ENCODE measurements around the gene VWA7.
A peak's percentile ranks its signal among the peaks of the same experiment; 100 is the strongest.

VWA7 gene

DNA sequence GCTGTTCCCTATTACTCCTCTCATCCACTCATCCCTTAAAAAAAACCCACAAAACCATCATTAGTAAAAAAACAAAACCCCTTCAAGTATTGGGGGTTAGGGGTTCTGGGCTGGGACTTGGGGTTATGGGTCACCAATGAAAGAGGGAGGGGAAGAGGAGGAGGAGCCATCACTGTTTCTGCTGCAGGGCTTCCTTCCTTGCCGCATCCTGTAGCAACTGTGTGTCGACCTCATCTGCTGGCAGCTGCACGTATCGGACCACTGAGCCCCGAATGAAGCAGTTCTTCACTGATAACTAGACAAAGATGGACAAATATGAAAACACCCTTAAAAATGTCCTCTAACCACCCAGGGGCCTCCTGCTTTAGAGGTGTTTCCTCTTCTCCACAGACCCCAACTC lies 20.5 kb upstream of the VWA7 start:
- Histone ChIP-seq H3F3A (ENCODE audit: insufficient read depth, low read length) (0 out of 2 replicates have a peak, but pooled peaks cover 6% of the 10 kb centered on the region), H3K27ac (ENCODE audit: low read depth, low read length, poor library complexity, severe bottlenecking) (peak overlapping the region; percentile 70), H3K4me3 (ENCODE audit: low read depth, low read length, poor library complexity, severe bottlenecking) (no peak overlapping the region), H3K9me3 (ENCODE audit: low read length) (no peaks in the 10 kb centered on the region), H3K36me3 (ENCODE audit: insufficient read depth, low read length) (peaks cover 27% of the 10 kb centered on the region), H3K9ac (ENCODE audit: low read length) (no peak overlapping the region), H3K79me2 (ENCODE audit: insufficient read depth, low read length) (peaks cover 14% of the 10 kb centered on the region; the same call in 1 of the 2 replicates), H4K20me1 (ENCODE audit: insufficient read depth, low read length) (no peaks in the 10 kb centered on the region), H3K4me2 (ENCODE audit: low read length) (no peak overlapping the region), H3K4me1 (ENCODE audit: insufficient read depth, low read length, severe bottlenecking) (peaks cover 29% of the 10 kb centered on the region), H3K27me3 (ENCODE audit: insufficient read depth, low read length) (no peaks in the 10 kb centered on the region), H2AFZ (ENCODE audit: low read length) (no peak overlapping the region), H3K9me2 (ENCODE audit: low read depth, low read length) (no peaks in the 10 kb centered on the region)
- no peak for TF ChIP-seq EZH2 (IDR thresholded peaks at IDR 0.05; ENCODE audit: borderline replicate concordance, low read length)
- TF ChIP-seq, protein P1, sequence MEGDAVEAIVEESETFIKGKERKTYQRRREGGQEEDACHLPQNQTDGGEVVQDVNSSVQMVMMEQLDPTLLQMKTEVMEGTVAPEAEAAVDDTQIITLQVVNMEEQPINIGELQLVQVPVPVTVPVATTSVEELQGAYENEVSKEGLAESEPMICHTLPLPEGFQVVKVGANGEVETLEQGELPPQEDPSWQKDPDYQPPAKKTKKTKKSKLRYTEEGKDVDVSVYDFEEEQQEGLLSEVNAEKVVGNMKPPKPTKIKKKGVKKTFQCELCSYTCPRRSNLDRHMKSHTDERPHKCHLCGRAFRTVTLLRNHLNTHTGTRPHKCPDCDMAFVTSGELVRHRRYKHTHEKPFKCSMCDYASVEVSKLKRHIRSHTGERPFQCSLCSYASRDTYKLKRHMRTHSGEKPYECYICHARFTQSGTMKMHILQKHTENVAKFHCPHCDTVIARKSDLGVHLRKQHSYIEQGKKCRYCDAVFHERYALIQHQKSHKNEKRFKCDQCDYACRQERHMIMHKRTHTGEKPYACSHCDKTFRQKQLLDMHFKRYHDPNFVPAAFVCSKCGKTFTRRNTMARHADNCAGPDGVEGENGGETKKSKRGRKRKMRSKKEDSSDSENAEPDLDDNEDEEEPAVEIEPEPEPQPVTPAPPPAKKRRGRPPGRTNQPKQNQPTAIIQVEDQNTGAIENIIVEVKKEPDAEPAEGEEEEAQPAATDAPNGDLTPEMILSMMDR (IDR thresholded peaks at IDR 0.05; ENCODE audit: low read length), result no peak

DNA sequence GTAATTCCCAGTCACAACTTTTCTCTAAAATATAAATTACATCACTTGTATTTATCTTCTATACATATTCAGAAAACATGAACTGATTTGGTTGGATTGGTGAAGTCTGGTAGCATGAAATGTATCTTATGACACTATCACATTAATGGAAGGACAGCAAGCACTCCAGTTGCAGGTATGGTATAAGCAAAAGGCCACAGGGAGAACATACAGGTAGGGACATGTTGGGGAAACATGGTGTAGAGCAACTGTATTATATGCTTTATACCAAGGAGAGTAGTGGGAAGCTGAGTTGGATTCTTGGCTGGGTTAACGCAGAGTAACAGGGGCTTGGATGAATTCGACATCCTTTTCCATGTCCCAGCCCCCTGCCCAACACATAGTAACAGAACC lies 19.9 kb upstream of the VWA7 start:
- Histone ChIP-seq H3K9ac (ENCODE audit: low read length) (no peak overlapping the region), H3K79me2 (ENCODE audit: insufficient read depth, low read length) (peaks cover 14% of the 10 kb centered on the region; the same call in 1 of the 2 replicates), H3K4me1 (ENCODE audit: insufficient read depth, low read length, severe bottlenecking) (peaks cover 29% of the 10 kb centered on the region), H3K4me2 (ENCODE audit: low read length) (no peak overlapping the region), H3F3A (ENCODE audit: insufficient read depth, low read length) (0 out of 2 replicates have a peak, but pooled peaks cover 6% of the 10 kb centered on the region), H2AFZ (ENCODE audit: low read length) (no peak overlapping the region), H3K9me3 (ENCODE audit: low read length) (no peaks in the 10 kb centered on the region), H3K36me3 (ENCODE audit: insufficient read depth, low read length) (peaks cover 30% of the 10 kb centered on the region), H3K27me3 (ENCODE audit: insufficient read depth, low read length) (no peaks in the 10 kb centered on the region), H3K4me3 (ENCODE audit: low read depth, low read length, poor library complexity, severe bottlenecking) (no peak overlapping the region), H4K20me1 (ENCODE audit: insufficient read depth, low read length) (no peaks in the 10 kb centered on the region), H3K27ac (ENCODE audit: low read depth, low read length, poor library complexity, severe bottlenecking) (peak overlapping the region; percentile 70), H3K9me2 (ENCODE audit: low read depth, low read length) (no peaks in the 10 kb centered on the region)
- TF ChIP-seq, protein P1 (IDR thresholded peaks at IDR 0.05; ENCODE audit: low read length), result no peak
- TF ChIP-seq EZH2 (IDR thresholded peaks at IDR 0.05; ENCODE audit: borderline replicate concordance, low read length), result no peak

DNA sequence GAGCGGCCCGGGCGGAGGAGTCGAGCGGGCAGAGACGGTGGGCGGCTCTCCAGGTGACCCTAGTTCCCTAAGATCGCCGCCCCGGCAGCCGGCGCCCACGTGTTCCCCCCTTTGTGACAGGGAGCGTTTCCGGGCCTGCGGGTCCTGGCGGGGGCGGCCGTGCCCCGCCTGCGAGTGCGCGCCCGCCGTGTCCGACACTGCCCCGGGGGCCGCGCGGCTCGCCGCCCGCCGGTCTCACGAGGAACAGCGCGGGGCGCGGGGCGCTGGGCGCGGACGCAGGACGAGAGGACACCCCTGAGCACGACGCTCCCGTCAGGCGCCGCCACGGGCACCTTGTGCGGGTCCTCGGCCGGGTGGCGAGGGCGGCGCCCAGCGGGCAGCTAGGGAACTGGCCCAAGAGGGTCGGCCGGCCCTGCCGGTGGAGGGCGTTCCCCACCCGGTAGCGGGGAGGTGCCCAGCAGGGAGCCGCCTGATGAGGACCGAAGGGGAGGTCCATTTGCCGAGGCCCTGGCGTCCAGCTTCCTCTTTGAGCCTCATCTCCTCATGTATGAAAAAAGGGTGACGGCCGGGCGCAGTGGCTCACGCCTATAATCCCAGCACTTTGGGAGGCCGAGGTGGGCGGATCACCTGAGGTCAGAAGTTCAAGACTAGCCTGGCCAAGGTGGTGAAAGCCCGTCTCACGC lies 18.6 kb upstream of the VWA7 start, which contains the start of gene VARS1:
Gene VARS1 (minus strand): TSS at position 137 of the 683 bp plus-strand sequence. CDS start 535 bp downstream, outside the sequence.
- Histone ChIP-seq H3K27me3 (ENCODE audit: insufficient read depth, low read length) (no peaks in the 10 kb centered on the region), H3K4me2 (ENCODE audit: low read length) (peak within 1 kb of the TSS; percentile 81), H3K9me2 (ENCODE audit: low read depth, low read length) (no peaks in the 10 kb centered on the region), H3K79me2 (ENCODE audit: insufficient read depth, low read length) (peaks cover 14% of the 10 kb centered on the region; the same call in 1 of the 2 replicates), H2AFZ (ENCODE audit: low read length) (no peak within 1 kb of the TSS), H3K9me3 (ENCODE audit: low read length) (no peaks in the 10 kb centered on the region), H3F3A (ENCODE audit: insufficient read depth, low read length) (0 out of 2 replicates have a peak, but pooled peaks cover 6% of the 10 kb centered on the region), H3K27ac (ENCODE audit: low read depth, low read length, poor library complexity, severe bottlenecking) (peak within 1 kb of the TSS; percentile 70), H4K20me1 (ENCODE audit: insufficient read depth, low read length) (no peaks in the 10 kb centered on the region), H3K9ac (ENCODE audit: low read length) (peak within 1 kb of the TSS; percentile 92), H3K4me1 (ENCODE audit: insufficient read depth, low read length, severe bottlenecking) (peaks cover 29% of the 10 kb centered on the region), H3K36me3 (ENCODE audit: insufficient read depth, low read length) (peaks cover 30% of the 10 kb centered on the region), H3K4me3 (ENCODE audit: low read depth, low read length, poor library complexity, severe bottlenecking) (peak within 1 kb of the TSS; percentile 82)
- TF ChIP-seq, protein P1 (IDR thresholded peaks at IDR 0.05; ENCODE audit: low read length), result peak; percentile 68
- TF ChIP-seq EZH2 (IDR thresholded peaks at IDR 0.05; ENCODE audit: borderline replicate concordance, low read length), result no peak

All from OCI-LY1 (cell line).